HepG2 (cell line): ENCODE results near the gene EMILIN1. TPM values are rescaled to one million over a fixed set of nuclear protein-coding genes. Genes with fewer than 3 reads are reported as not detected.
A peak's percentile ranks its signal among the peaks of the same experiment; 100 is the strongest.

Source experiments
- CENPT ChIP-seq: sonication (generic); formaldehyde crosslinking; IDR thresholded peaks from 2 replicates; pipeline ENCODE4 v1.8.0; 2022; ENCODE audit warnings: low read depth, mild to moderate bottlenecking, moderate library complexity, missing genetic modification reagents
- CREM ChIP-seq, 2 experiments: sonication (generic) in 1 of 2; formaldehyde crosslinking in 1 of 2; IDR thresholded peaks; 2 replicates each; pipeline versions ENCODE4 v1.4.0 to v1.6.1; 2016 to 2020; ENCODE audit warnings: antibody characterized with exemption in 1 of 2, mild to moderate bottlenecking in 1 of 2, missing genetic modification reagents in 1 of 2
- FOXO4 ChIP-seq: sonication (generic); formaldehyde crosslinking; conservative IDR thresholded peaks from 2 replicates; pipeline ENCODE4 v1.8.1; 2023; ENCODE audit warnings: missing genetic modification reagents
- HMGXB3 ChIP-seq: sonication (generic); formaldehyde crosslinking; IDR thresholded peaks from 2 replicates; pipeline ENCODE4 v1.4.0; 2020; ENCODE audit warnings: missing genetic modification reagents, borderline replicate concordance
- KDM3A ChIP-seq: IDR thresholded peaks from 2 replicates; pipeline ENCODE4 v1.6.1; 2018; ENCODE audit warnings: low read depth, missing compliant biosample characterization
- KLF16 ChIP-seq, 2 experiments: sonication (generic) in 1 of 2; formaldehyde crosslinking in 1 of 2; IDR thresholded peaks; 2 replicates each; pipeline versions ENCODE4 v1.6.1 to v1.8.0; 2016 to 2023; ENCODE audit warnings: missing genetic modification reagents in 2 of 2, missing compliant biosample characterization in 1 of 2
- MED13 ChIP-seq: sonication (generic); formaldehyde crosslinking; IDR thresholded peaks from 2 replicates; pipeline ENCODE4 v1.5.0; 2020; ENCODE audit warnings: missing genetic modification reagents
- MEF2D ChIP-seq: sonication (generic); formaldehyde crosslinking; IDR thresholded peaks from 2 replicates; pipeline ENCODE4 v1.5.1; 2020; ENCODE audit warnings: mild to moderate bottlenecking, missing genetic modification reagents
- MTA1 ChIP-seq: sonication (generic); formaldehyde crosslinking; IDR thresholded peaks from 2 replicates; pipeline ENCODE4 v1.4.0; 2020; ENCODE audit warnings: missing genetic modification reagents, mild to moderate bottlenecking, borderline replicate concordance
- PPARG ChIP-seq: conservative IDR thresholded peaks from 2 replicates; pipeline ENCODE4 v1.6.1; 2016; ENCODE audit warnings: missing biosample characterization, missing genetic modification reagents
- PRMT3 ChIP-seq: sonication (generic); formaldehyde crosslinking; IDR thresholded peaks from 2 replicates; pipeline ENCODE4 v1.8.1; 2022; ENCODE audit warnings: low read depth, mild to moderate bottlenecking, moderate library complexity, missing genetic modification reagents, borderline replicate concordance
- RFXAP ChIP-seq: sonication (generic); formaldehyde crosslinking; IDR thresholded peaks from 2 replicates; pipeline ENCODE4 v1.4.0; 2020; ENCODE audit warnings: missing genetic modification reagents, borderline replicate concordance
- TEAD2 ChIP-seq: sonication (generic); formaldehyde crosslinking; IDR thresholded peaks from 2 replicates; pipeline ENCODE4 v1.9.0; 2021; ENCODE audit warnings: missing genetic modification reagents
- WIZ ChIP-seq: sonication (generic); formaldehyde crosslinking; IDR thresholded peaks from 2 replicates; pipeline ENCODE4 v1.5.1; 2020; ENCODE audit warnings: mild to moderate bottlenecking, missing genetic modification reagents
- XRCC5 ChIP-seq: fragments of 200-400 bp; formaldehyde crosslinking; optimal IDR thresholded peaks from 2 replicates; pipeline ENCODE3; 2017; ENCODE audit warnings: mild to moderate bottlenecking, low read length
- ZNF263 ChIP-seq: sonication (generic); formaldehyde crosslinking; IDR thresholded peaks from 2 replicates; pipeline ENCODE4 v1.4.0; 2020; ENCODE audit warnings: missing genetic modification reagents
- ZNF292 ChIP-seq: sonication (generic); formaldehyde crosslinking; IDR thresholded peaks from 2 replicates; pipeline ENCODE4 v1.8.1; 2022; ENCODE audit warnings: mild to moderate bottlenecking, low read depth, missing genetic modification reagents, borderline replicate concordance
- ZNF567 ChIP-seq: sonication (generic); formaldehyde crosslinking; IDR thresholded peaks from 2 replicates; pipeline ENCODE4 v1.8.1; 2023; ENCODE audit warnings: mild to moderate bottlenecking, missing genetic modification reagents, borderline replicate concordance
- ZNF605 ChIP-seq: sonication (generic); formaldehyde crosslinking; IDR thresholded peaks from 2 replicates; pipeline ENCODE4 v1.8.0; 2022; ENCODE audit warnings: mild to moderate bottlenecking, missing genetic modification reagents
- ZNF747 ChIP-seq: sonication (generic); formaldehyde crosslinking; IDR thresholded peaks from 2 replicates; pipeline ENCODE4 v1.8.1; 2023; ENCODE audit warnings: missing genetic modification reagents, mild to moderate bottlenecking, borderline replicate concordance
- ZNF766 ChIP-seq: sonication (generic); formaldehyde crosslinking; IDR thresholded peaks from 2 replicates; pipeline ENCODE4 v1.5.0; 2020; ENCODE audit warnings: missing genetic modification reagents, borderline replicate concordance
- ZNF781 ChIP-seq: sonication (generic); formaldehyde crosslinking; IDR thresholded peaks from 2 replicates; pipeline ENCODE4 v1.5.1; 2020; ENCODE audit warnings: borderline replicate concordance, mild to moderate bottlenecking, missing genetic modification reagents; ENCODE audit errors: not compliant biosample characterization
- polyA plus RNA-seq, 8 experiments: library from polyadenylated mRNA; depleted of rRNA in 3 of 8; stranded (reverse) in 7 of 8; unstranded in 1 of 8; fragments of >200 nt; fragmentation: Illumina TruSeq in 4 of 8; extraction: Trizol in 4 of 8; gene quantifications; 2 replicates each; pipeline versions ENCODE4 v1.2.1 to v1.2.3, GENCODE V29; 2011 to 2016; ENCODE audit warnings: low read depth in 4 of 8, missing spikeins in 1 of 8, mixed read lengths in 1 of 8; ENCODE audit not compliant: insufficient read depth in 1 of 8
- total RNA-seq, 5 experiments: library from RNA; depleted of rRNA; stranded (reverse); fragments of >200 nt; fragmentation: Illumina TruSeq; extraction: Trizol; gene quantifications; 2 replicates each; pipeline ENCODE4 v1.2.3, GENCODE V29; 2016; ENCODE audit warnings: low read depth in 1 of 5

The EMILIN1 gene
- total and polyA plus RNA-seq, 2 of the 13 experiments (the other 11 are each of a cell fraction or from before 2014, with no cell fraction given): 8.1 to 9.7 TPM

- TF ChIP-seq HMGXB3 (CRISPR knock-in tag) (peak; percentile 94), CREM (IDR thresholded peaks at IDR 0.05) (peak; percentile 45; the same call in 1 of the 2 replicates), CREM (CRISPR knock-in tag; IDR thresholded peaks at IDR 0.05) (no peak), ZNF766 (CRISPR knock-in tag) (peak; percentile 83; the same call in 1 of the 2 replicates), WIZ (0 out of 2 replicates have a peak, but pooled peaks have one; percentile 9), PPARG (CRISPR knock-in tag) (peak; percentile 85), MTA1 (CRISPR knock-in tag) (peak; percentile 69; the same call in 1 of the 2 replicates), ZNF781 (CRISPR knock-in tag) (no peak), KDM3A (peak; percentile 90), ZNF567 (CRISPR knock-in tag) (peak; percentile 68; the same call in 1 of the 2 replicates), TEAD2 (CRISPR knock-in tag) (no peak), ZNF747 (CRISPR knock-in tag) (peak; percentile 92), FOXO4 (CRISPR knock-in tag) (no peak), MEF2D (peak; percentile 64; the same call in 1 of the 2 replicates), CENPT (CRISPR knock-in tag) (no peak), KLF16 (CRISPR knock-in tag; IDR thresholded peaks at IDR 0.05) (peak in 1 of 2 experiments; percentile 94; a peak in 2 of 4 replicates), PRMT3 (CRISPR knock-in tag) (peak; percentile 23; the same call in 1 of the 2 replicates), RFXAP (CRISPR knock-in tag) (peak; percentile 92), XRCC5 (peak; percentile 13), ZNF263 (CRISPR knock-in tag) (peak; percentile 88), ZNF605 (CRISPR knock-in tag) (peak; percentile 89), ZNF292 (peak; percentile 60; the same call in 1 of the 2 replicates), MED13 (peak; percentile 79; the same call in 1 of the 2 replicates)
Measured at GRCh38 chr2:27095745-27096651, 17.6 kb downstream of the EMILIN1 start (continued).
